Ishikawa (cell line): ENCODE measurements around the gene POTEI.
"Not testable (repeated sequence)": the region's sequence is repeated elsewhere in the genome, so short reads cannot be mapped to it uniquely, and the experiment has no call there.

ENCODE experiments used
- CREB1 ChIP-seq: IDR thresholded peaks from 2 replicates; pipeline ENCODE4 v1.6.1; 2012; ENCODE audit warnings: low read depth
- EP300 ChIP-seq: IDR thresholded peaks from 2 replicates; pipeline ENCODE4 v1.6.1; 2012; ENCODE audit warnings: borderline replicate concordance
- FOXM1 ChIP-seq: IDR thresholded peaks from 2 replicates; pipeline ENCODE4 v1.6.1; 2012; ENCODE audit warnings: low read depth, borderline replicate concordance
- NFIC ChIP-seq: IDR thresholded peaks from 2 replicates; pipeline ENCODE4 v1.6.1; 2012
- RAD21 ChIP-seq: IDR thresholded peaks from 2 replicates; pipeline ENCODE4 v1.6.1; 2012; ENCODE audit warnings: low read depth
- TAF1 ChIP-seq: IDR thresholded peaks from 2 replicates; pipeline ENCODE4 v1.6.1; 2012; ENCODE audit warnings: low read depth, mild to moderate bottlenecking
- TEAD4 ChIP-seq: IDR thresholded peaks from 2 replicates; pipeline ENCODE4 v1.6.1; 2012
- YY1 ChIP-seq: IDR thresholded peaks from 2 replicates; pipeline ENCODE4 v1.6.1; 2012; ENCODE audit warnings: low read depth
- ZBTB7A ChIP-seq: IDR thresholded peaks from 2 replicates; pipeline ENCODE4 v1.6.1; 2012; ENCODE audit warnings: low read depth
- TF ChIP-seq, protein P1 (sequence below): IDR thresholded peaks from 2 replicates; pipeline ENCODE4 v1.6.1; 2012
- TF ChIP-seq, protein P2 (sequence below): IDR thresholded peaks from 2 replicates; pipeline ENCODE4 v1.6.1; 2012
- TF ChIP-seq, protein P3 (sequence below): IDR thresholded peaks from 2 replicates; pipeline ENCODE4 v1.6.1; 2012; ENCODE audit warnings: low read depth, mild to moderate bottlenecking

DNA sequence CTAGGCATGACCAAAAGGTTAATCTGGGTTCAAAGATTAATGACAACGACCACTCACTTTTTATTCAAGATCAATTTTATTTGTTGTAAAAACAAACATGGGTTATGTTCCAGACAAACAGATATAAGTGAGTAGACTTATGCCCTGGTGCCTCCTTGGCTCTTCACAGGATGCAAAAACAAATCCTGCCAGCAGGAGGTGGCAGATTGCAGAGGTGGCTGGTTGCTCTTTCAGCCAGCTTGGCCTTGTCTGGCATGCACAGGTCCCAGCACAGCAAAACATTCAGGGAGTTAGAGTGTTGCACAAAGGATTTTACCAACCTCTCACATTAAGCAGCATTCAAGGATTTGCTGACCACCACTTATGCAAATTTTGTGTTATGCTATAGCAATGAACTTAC is 92.4 kb downstream of the POTEI start:
- peak; percentile 24; the same call in 1 of the 2 replicates for TF ChIP-seq RAD21
- TF ChIP-seq TEAD4, FOXM1, EP300, TAF1, YY1, ZBTB7A, CREB1, NFIC: not testable (repeated sequence)
- TF ChIP-seq, protein P1, sequence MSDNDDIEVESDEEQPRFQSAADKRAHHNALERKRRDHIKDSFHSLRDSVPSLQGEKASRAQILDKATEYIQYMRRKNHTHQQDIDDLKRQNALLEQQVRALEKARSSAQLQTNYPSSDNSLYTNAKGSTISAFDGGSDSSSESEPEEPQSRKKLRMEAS, result not testable (repeated sequence)
- TF ChIP-seq, protein P2, sequence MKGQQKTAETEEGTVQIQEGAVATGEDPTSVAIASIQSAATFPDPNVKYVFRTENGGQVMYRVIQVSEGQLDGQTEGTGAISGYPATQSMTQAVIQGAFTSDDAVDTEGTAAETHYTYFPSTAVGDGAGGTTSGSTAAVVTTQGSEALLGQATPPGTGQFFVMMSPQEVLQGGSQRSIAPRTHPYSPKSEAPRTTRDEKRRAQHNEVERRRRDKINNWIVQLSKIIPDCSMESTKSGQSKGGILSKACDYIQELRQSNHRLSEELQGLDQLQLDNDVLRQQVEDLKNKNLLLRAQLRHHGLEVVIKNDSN, result not testable (repeated sequence)
- TF ChIP-seq, protein P3, sequence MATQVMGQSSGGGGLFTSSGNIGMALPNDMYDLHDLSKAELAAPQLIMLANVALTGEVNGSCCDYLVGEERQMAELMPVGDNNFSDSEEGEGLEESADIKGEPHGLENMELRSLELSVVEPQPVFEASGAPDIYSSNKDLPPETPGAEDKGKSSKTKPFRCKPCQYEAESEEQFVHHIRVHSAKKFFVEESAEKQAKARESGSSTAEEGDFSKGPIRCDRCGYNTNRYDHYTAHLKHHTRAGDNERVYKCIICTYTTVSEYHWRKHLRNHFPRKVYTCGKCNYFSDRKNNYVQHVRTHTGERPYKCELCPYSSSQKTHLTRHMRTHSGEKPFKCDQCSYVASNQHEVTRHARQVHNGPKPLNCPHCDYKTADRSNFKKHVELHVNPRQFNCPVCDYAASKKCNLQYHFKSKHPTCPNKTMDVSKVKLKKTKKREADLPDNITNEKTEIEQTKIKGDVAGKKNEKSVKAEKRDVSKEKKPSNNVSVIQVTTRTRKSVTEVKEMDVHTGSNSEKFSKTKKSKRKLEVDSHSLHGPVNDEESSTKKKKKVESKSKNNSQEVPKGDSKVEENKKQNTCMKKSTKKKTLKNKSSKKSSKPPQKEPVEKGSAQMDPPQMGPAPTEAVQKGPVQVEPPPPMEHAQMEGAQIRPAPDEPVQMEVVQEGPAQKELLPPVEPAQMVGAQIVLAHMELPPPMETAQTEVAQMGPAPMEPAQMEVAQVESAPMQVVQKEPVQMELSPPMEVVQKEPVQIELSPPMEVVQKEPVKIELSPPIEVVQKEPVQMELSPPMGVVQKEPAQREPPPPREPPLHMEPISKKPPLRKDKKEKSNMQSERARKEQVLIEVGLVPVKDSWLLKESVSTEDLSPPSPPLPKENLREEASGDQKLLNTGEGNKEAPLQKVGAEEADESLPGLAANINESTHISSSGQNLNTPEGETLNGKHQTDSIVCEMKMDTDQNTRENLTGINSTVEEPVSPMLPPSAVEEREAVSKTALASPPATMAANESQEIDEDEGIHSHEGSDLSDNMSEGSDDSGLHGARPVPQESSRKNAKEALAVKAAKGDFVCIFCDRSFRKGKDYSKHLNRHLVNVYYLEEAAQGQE, result not testable (repeated sequence)
